ENCODE measurements around the gene PLEKHG4B. TPM values are rescaled to one million over a fixed set of nuclear protein-coding genes. Genes with fewer than 3 reads are reported as not detected.
"Not testable (repeated sequence)": the region's sequence is repeated elsewhere in the genome, so short reads cannot be mapped to it uniquely, and the experiment has no call there.

Gene PLEKHG4B
- total RNA-seq, 5 donors from 2014 or later (not counting 1 experiment from before 2014, with no cell fraction given) = 0.06 to 0.09 TPM; not detected in 3

- H3K4me1 ChIP-seq (ENCODE audit: control insufficient read depth in 1 of 2, extremely low read depth in 1 of 2, insufficient read depth in 2 of 2, low read length in 2 of 2) = no peaks in the 10 kb centered on the region
- DNase-seq (no peak), ATAC-seq (replicated peaks in 1 of 4) (no peak)
- Mint-ChIP-seq H3K27ac (no peak overlapping the region), H3K27me3 (peaks cover 44 to 55% of the 10 kb centered on the region in 2 donors), H3K4me1 (no peaks in the 10 kb centered on the region), H3K9me3 (no peaks in the 10 kb centered on the region), H3K4me3 (no peak overlapping the region), H3K36me3 (no peaks in the 10 kb centered on the region)
- peaks cover 0 to 42% of the 10 kb centered on the region in 2 experiments for H3K27me3 ChIP-seq (replicated peaks in 1 of 2; ENCODE audit: control insufficient read depth in 2 of 2, extremely low read depth in 1 of 2, insufficient read depth in 2 of 2, low read length in 1 of 2)
- WGBS (ENCODE audit: insufficient coverage) = no CpG with 5 or more reads among the region's 1 CpG
- ChIA-PET POLR2A (no interaction called here), CTCF (no interaction called here)
- no peaks in the 10 kb centered on the region for H3K36me3 ChIP-seq (ENCODE audit: control insufficient read depth in 2 of 2, extremely low read depth in 1 of 2, insufficient read depth in 1 of 2, low read length in 1 of 2)
- no peaks in the 10 kb centered on the region for H3K9me3 ChIP-seq
- H3K4me3 ChIP-seq (ENCODE audit: control insufficient read depth in 1 of 2, extremely low read depth in 1 of 2, low read length in 1 of 2) = no peak overlapping the region
- no peak overlapping the region for H3K27ac ChIP-seq (ENCODE audit: low read length)
Measured at GRCh38 chr5:70440-70839, 21.5 kb upstream of the PLEKHG4B start.

- peaks cover 37 to 51% of the 10 kb centered on the region in 2 donors for H3K27me3 Mint-ChIP-seq
- H3K27me3 ChIP-seq (replicated peaks in 1 of 2; ENCODE audit: control insufficient read depth in 2 of 2, extremely low read depth in 1 of 2, insufficient read depth in 2 of 2, low read length in 1 of 2) = peaks cover 0 to 45% of the 10 kb centered on the region in 2 experiments
- H3K27ac Mint-ChIP-seq; H3K9me3 ChIP-seq; H3K36me3 Mint-ChIP-seq; H3K9me3 Mint-ChIP-seq; H3K4me1 Mint-ChIP-seq; H3K4me3 ChIP-seq (ENCODE audit: control insufficient read depth in 1 of 2, extremely low read depth in 1 of 2, low read length in 1 of 2); POLR2A ChIA-PET; H3K27ac ChIP-seq (ENCODE audit: low read length); DNase-seq; ATAC-seq (replicated peaks in 1 of 4); H3K4me3 Mint-ChIP-seq; CTCF ChIA-PET; H3K4me1 ChIP-seq (ENCODE audit: control insufficient read depth in 1 of 2, extremely low read depth in 1 of 2, insufficient read depth in 2 of 2, low read length in 2 of 2); H3K36me3 ChIP-seq (ENCODE audit: control insufficient read depth in 2 of 2, extremely low read depth in 1 of 2, insufficient read depth in 1 of 2, low read length in 1 of 2): not testable (repeated sequence)
- WGBS (ENCODE audit: insufficient coverage) = 78% methylated on average over 10 of the region's 31 CpGs
Measured at GRCh38 chr5:72316-73180, 19.4 kb upstream of the PLEKHG4B start.

- peaks cover 0 to 45% of the 10 kb centered on the region in 2 experiments for H3K27me3 ChIP-seq (replicated peaks in 1 of 2; ENCODE audit: control insufficient read depth in 2 of 2, extremely low read depth in 1 of 2, insufficient read depth in 2 of 2, low read length in 1 of 2)
- peaks cover 33 to 47% of the 10 kb centered on the region in 2 donors for H3K27me3 Mint-ChIP-seq
- H3K4me3 Mint-ChIP-seq; DNase-seq; H3K36me3 ChIP-seq (ENCODE audit: control insufficient read depth in 2 of 2, extremely low read depth in 1 of 2, insufficient read depth in 1 of 2, low read length in 1 of 2); H3K36me3 Mint-ChIP-seq; H3K9me3 ChIP-seq; H3K4me3 ChIP-seq (ENCODE audit: control insufficient read depth in 1 of 2, extremely low read depth in 1 of 2, low read length in 1 of 2); H3K27ac ChIP-seq (ENCODE audit: low read length); H3K4me1 ChIP-seq (ENCODE audit: control insufficient read depth in 1 of 2, extremely low read depth in 1 of 2, insufficient read depth in 2 of 2, low read length in 2 of 2); POLR2A ChIA-PET; ATAC-seq (replicated peaks in 1 of 4); H3K9me3 Mint-ChIP-seq; H3K4me1 Mint-ChIP-seq; H3K27ac Mint-ChIP-seq; CTCF ChIA-PET: not testable (repeated sequence)
- no CpG with 5 or more reads among the region's 9 CpGs for WGBS (ENCODE audit: insufficient coverage)
Measured at GRCh38 chr5:73181-73447, 18.9 kb upstream of the PLEKHG4B start.

- WGBS (ENCODE audit: insufficient coverage) = 89% methylated on average over 14 of the region's 16 CpGs
- CTCF ChIA-PET = no interaction called here
- H3K4me3 Mint-ChIP-seq = no peak overlapping the region
Measured at GRCh38 chr5:73768-74502, 18.0 kb upstream of the PLEKHG4B start.

GRCh38 chr5:74503-75109, 17.4 kb upstream of the PLEKHG4B start:
- Histone ChIP-seq H3K27ac (ENCODE audit: low read length) (no peak overlapping the region), H3K36me3 (ENCODE audit: control insufficient read depth in 2 of 2, extremely low read depth in 1 of 2, insufficient read depth in 1 of 2, low read length in 1 of 2) (no peaks in the 10 kb centered on the region), H3K4me1 (ENCODE audit: control insufficient read depth in 1 of 2, extremely low read depth in 1 of 2, insufficient read depth in 2 of 2, low read length in 2 of 2) (no peaks in the 10 kb centered on the region), H3K9me3 (no peaks in the 10 kb centered on the region), H3K27me3 (replicated peaks in 1 of 2; ENCODE audit: control insufficient read depth in 2 of 2, extremely low read depth in 1 of 2, insufficient read depth in 2 of 2, low read length in 1 of 2) (peaks cover 0 to 46% of the 10 kb centered on the region in 2 experiments), H3K4me3 (ENCODE audit: control insufficient read depth in 1 of 2, extremely low read depth in 1 of 2, low read length in 1 of 2) (no peak overlapping the region)
- H3K27ac Mint-ChIP-seq = no peak overlapping the region
- DNase-seq = no peak
- ChIA-PET CTCF (no interaction called here), POLR2A (no interaction called here)
- peaks cover 24 to 41% of the 10 kb centered on the region in 2 donors for H3K27me3 Mint-ChIP-seq
- no peak for ATAC-seq (replicated peaks in 1 of 4)
- no peak overlapping the region for H3K4me3 Mint-ChIP-seq
- no peaks in the 10 kb centered on the region for H3K36me3 Mint-ChIP-seq
- 82% methylated on average over 11 of the region's 15 CpGs for WGBS (ENCODE audit: insufficient coverage)
- no peaks in the 10 kb centered on the region for H3K9me3 Mint-ChIP-seq
- H3K4me1 Mint-ChIP-seq = no peaks in the 10 kb centered on the region

More at GRCh38 chr5:73768-74502, 18.0 kb upstream of the PLEKHG4B start:
- Mint-ChIP-seq H3K27me3 (peaks cover 30 to 47% of the 10 kb centered on the region in 2 donors), H3K9me3 (no peaks in the 10 kb centered on the region), H3K4me1 (no peaks in the 10 kb centered on the region), H3K27ac (no peak overlapping the region), H3K36me3 (no peaks in the 10 kb centered on the region)
- POLR2A ChIA-PET = no interaction called here
- no peak for DNase-seq
- H3K27ac ChIP-seq (ENCODE audit: low read length) = no peak overlapping the region
- H3K4me1 ChIP-seq (ENCODE audit: control insufficient read depth in 1 of 2, extremely low read depth in 1 of 2, insufficient read depth in 2 of 2, low read length in 2 of 2) = no peaks in the 10 kb centered on the region
- H3K36me3 ChIP-seq (ENCODE audit: control insufficient read depth in 2 of 2, extremely low read depth in 1 of 2, insufficient read depth in 1 of 2, low read length in 1 of 2) = no peaks in the 10 kb centered on the region
- H3K9me3 ChIP-seq = no peaks in the 10 kb centered on the region
- no peak overlapping the region for H3K4me3 ChIP-seq (ENCODE audit: control insufficient read depth in 1 of 2, extremely low read depth in 1 of 2, low read length in 1 of 2)
- H3K27me3 ChIP-seq (replicated peaks in 1 of 2; ENCODE audit: control insufficient read depth in 2 of 2, extremely low read depth in 1 of 2, insufficient read depth in 2 of 2, low read length in 1 of 2) = peaks cover 0 to 44% of the 10 kb centered on the region in 2 experiments
- ATAC-seq (replicated peaks in 1 of 4) = no peak

GRCh38 chr5:75331-76320, 16.3 kb upstream of the PLEKHG4B start:
- H3K9me3 ChIP-seq = no peaks in the 10 kb centered on the region
- H3K27me3 ChIP-seq (replicated peaks in 1 of 2; ENCODE audit: control insufficient read depth in 2 of 2, extremely low read depth in 1 of 2, insufficient read depth in 2 of 2, low read length in 1 of 2) = peaks cover 0 to 46% of the 10 kb centered on the region in 2 experiments
- no peaks in the 10 kb centered on the region for H3K4me1 ChIP-seq (ENCODE audit: control insufficient read depth in 1 of 2, extremely low read depth in 1 of 2, insufficient read depth in 2 of 2, low read length in 2 of 2)
- H3K4me3 ChIP-seq (ENCODE audit: control insufficient read depth in 1 of 2, extremely low read depth in 1 of 2, low read length in 1 of 2) = no peak overlapping the region
- CTCF ChIA-PET = no interaction called here
- Mint-ChIP-seq H3K36me3 (no peaks in the 10 kb centered on the region), H3K9me3 (no peaks in the 10 kb centered on the region), H3K27me3 (peaks cover 20 to 40% of the 10 kb centered on the region in 2 donors), H3K4me3 (no peak overlapping the region), H3K27ac (no peak overlapping the region), H3K4me1 (no peaks in the 10 kb centered on the region)
- DNase-seq (no peak), ATAC-seq (replicated peaks in 1 of 4) (no peak)
- no peak overlapping the region for H3K27ac ChIP-seq (ENCODE audit: low read length)
- POLR2A ChIA-PET = no interaction called here
- no peaks in the 10 kb centered on the region for H3K36me3 ChIP-seq (ENCODE audit: control insufficient read depth in 2 of 2, extremely low read depth in 1 of 2, insufficient read depth in 1 of 2, low read length in 1 of 2)
- 81% methylated on average over 26 of the region's 31 CpGs for WGBS (ENCODE audit: insufficient coverage)
